Fibroblast of lung (primary cell): Measurements from ENCODE around the gene STOX2. TPM values are rescaled to one million over a fixed set of nuclear protein-coding genes. Genes with fewer than 3 reads are reported as not detected.

Experiments
- DNase-seq, 2 donors: peaks; one replicate each; pipeline versions ENCODE4 v3.0.0 to v3.0.0-alpha.2; 2010; ENCODE audit warnings: low read depth in 2 of 2
- H2AFZ ChIP-seq: 2 replicates; pipeline ENCODE4 v1.5.1; 2012; ENCODE audit warnings: low read length, control low read depth, inconsistent platforms
- H3K27ac ChIP-seq: 2 replicates; pipeline ENCODE4 v1.5.1; 2011; ENCODE audit warnings: low read length, control low read depth; ENCODE audit not compliant: insufficient read depth
- H3K27me3 ChIP-seq: 2 replicates; pipeline ENCODE4 v1.5.1; 2011; ENCODE audit warnings: mild to moderate bottlenecking, low read length; ENCODE audit not compliant: control insufficient read depth, insufficient read depth
- H3K36me3 ChIP-seq: 2 replicates; pipeline ENCODE4 v1.5.1; 2011; ENCODE audit warnings: low read length; ENCODE audit not compliant: control insufficient read depth, insufficient read depth
- H3K4me1 ChIP-seq: 2 replicates; pipeline ENCODE4 v1.5.1; 2011; ENCODE audit warnings: low read length; ENCODE audit not compliant: control insufficient read depth, insufficient read depth; ENCODE audit errors: extremely low read depth
- H3K4me2 ChIP-seq: 2 replicates; pipeline ENCODE4 v1.5.1; 2011; ENCODE audit warnings: low read length, control low read depth; ENCODE audit not compliant: insufficient read depth; ENCODE audit errors: extremely low read depth
- H3K4me3 ChIP-seq, 4 experiments: fragments of 200-600 bp in 1 of 4; sonication (generic) in 1 of 4; replicated peaks in 1 of 4; 2 replicates each; pipeline ENCODE4 v1.5.1; 2011 to 2016; ENCODE audit warnings: low read length in 4 of 4, low read depth in 3 of 4, mild to moderate bottlenecking in 3 of 4, control low read depth in 2 of 4, inconsistent platforms in 1 of 4, mixed read lengths in 1 of 4; ENCODE audit not compliant: insufficient read depth in 1 of 4; ENCODE audit errors: control extremely low read depth in 1 of 4
- H3K79me2 ChIP-seq: 2 replicates; pipeline ENCODE4 v1.5.1; 2012; ENCODE audit warnings: mild to moderate bottlenecking, low read length, inconsistent platforms; ENCODE audit not compliant: control insufficient read depth, insufficient read depth
- H3K9ac ChIP-seq: 2 replicates; pipeline ENCODE4 v1.5.1; 2011; ENCODE audit warnings: mild to moderate bottlenecking, low read length, control low read depth; ENCODE audit not compliant: insufficient read depth
- H3K9me3 ChIP-seq: 2 replicates; pipeline ENCODE4 v1.5.1; 2012; ENCODE audit warnings: low read depth, low read length; ENCODE audit not compliant: control insufficient read depth, insufficient read depth
- H4K20me1 ChIP-seq: 2 replicates; pipeline ENCODE4 v1.5.1; 2011; ENCODE audit warnings: low read length; ENCODE audit not compliant: control insufficient read depth, insufficient read depth; ENCODE audit errors: extremely low read depth
- CTCF ChIP-seq, 2 donors: IDR thresholded peaks in 1 of 2; conservative IDR thresholded peaks in 1 of 2; 1 replicate in 1 of 2; 2 replicates in 1 of 2; pipeline ENCODE4 v1.5.1; 2011 to 2012; ENCODE audit warnings: low read length in 2 of 2, control low read depth in 1 of 2, inconsistent platforms in 1 of 2, low read depth in 1 of 2, mild to moderate bottlenecking in 1 of 2
- EZH2 ChIP-seq: IDR thresholded peaks from 2 replicates; pipeline ENCODE4 v1.5.1; 2012; ENCODE audit warnings: low read length, control low read depth, mild to moderate bottlenecking; ENCODE audit errors: missing control alignments
- polyA plus RNA-seq, 2 donors: library from polyadenylated mRNA; depleted of rRNA in 1 of 2; stranded (reverse) in 1 of 2; unstranded in 1 of 2; fragments of >200 nt; gene quantifications; 2 replicates each; pipeline ENCODE4 v1.2.1, GENCODE V29; 2011 to 2012; ENCODE audit warnings: missing spikeins in 1 of 2
- total RNA-seq: library from RNA; depleted of rRNA; stranded (reverse); fragments of >200 nt; gene quantifications from 2 replicates; pipeline ENCODE4 v1.2.1, GENCODE V29; 2014

The STOX2 gene
- total and polyA plus RNA-seq, 2 donors (not counting 1 experiment from before 2014, with no cell fraction given): 0.66 to 3.3 TPM

- no peaks in the 10 kb centered on the region for H3K4me1 ChIP-seq
- H3K9ac ChIP-seq: no peak overlapping the region
- no peaks in the 10 kb centered on the region for H4K20me1 ChIP-seq
- no peak overlapping the region for H2AFZ ChIP-seq
- H3K36me3 ChIP-seq: no peaks in the 10 kb centered on the region
- no peak for DNase-seq
- H3K79me2 ChIP-seq: no peaks in the 10 kb centered on the region
- H3K4me2 ChIP-seq: no peak overlapping the region
- H3K4me3 ChIP-seq: no peak overlapping the region
- no peaks in the 10 kb centered on the region for H3K9me3 ChIP-seq
- no peak overlapping the region for H3K27ac ChIP-seq
- no peak for TF ChIP-seq EZH2
- no peak for TF ChIP-seq CTCF (conservative IDR thresholded peaks at IDR 0.05 in 1 of 2, IDR thresholded peaks at IDR 0.05 in 1 of 2; ENCODE audit: low read depth in 1 of 2, low read length in 2 of 2)
- H3K27me3 ChIP-seq: no peaks in the 10 kb centered on the region
Observed at GRCh38 chr4:183878251-183878970, 26.7 kb upstream of the STOX2 start.

GRCh38 chr4:183885205-183885720, 19.8 kb upstream of the STOX2 start:
- H3K4me3 ChIP-seq: no peak overlapping the region
- H4K20me1 ChIP-seq: no peaks in the 10 kb centered on the region
- no peaks in the 10 kb centered on the region for H3K9me3 ChIP-seq
- H3K79me2 ChIP-seq: no peaks in the 10 kb centered on the region
- H3K27me3 ChIP-seq: no peaks in the 10 kb centered on the region
- no peaks in the 10 kb centered on the region for H3K4me1 ChIP-seq
- TF ChIP-seq EZH2 (no peak), CTCF (conservative IDR thresholded peaks at IDR 0.05 in 1 of 2, IDR thresholded peaks at IDR 0.05 in 1 of 2; ENCODE audit: low read depth in 1 of 2, low read length in 2 of 2) (no peak)
- no peak overlapping the region for H2AFZ ChIP-seq
- DNase-seq: peak; percentile 22 to 25
- H3K4me2 ChIP-seq: no peak overlapping the region
- no peak overlapping the region for H3K9ac ChIP-seq
- H3K27ac ChIP-seq: no peak overlapping the region
- H3K36me3 ChIP-seq: no peaks in the 10 kb centered on the region

GRCh38 chr4:183887351-183887750, 17.8 kb upstream of the STOX2 start:
- no peak overlapping the region for H3K4me3 ChIP-seq
- H3K4me1 ChIP-seq: no peaks in the 10 kb centered on the region
- no peak overlapping the region for H3K27ac ChIP-seq
- H3K79me2 ChIP-seq: no peaks in the 10 kb centered on the region
- H3K36me3 ChIP-seq: no peaks in the 10 kb centered on the region
- no peak overlapping the region for H3K4me2 ChIP-seq
- no peaks in the 10 kb centered on the region for H3K27me3 ChIP-seq
- DNase-seq: no peak
- no peak overlapping the region for H2AFZ ChIP-seq
- no peak overlapping the region for H3K9ac ChIP-seq
- no peaks in the 10 kb centered on the region for H4K20me1 ChIP-seq
- TF ChIP-seq CTCF (conservative IDR thresholded peaks at IDR 0.05 in 1 of 2, IDR thresholded peaks at IDR 0.05 in 1 of 2; ENCODE audit: low read depth in 1 of 2, low read length in 2 of 2) (no peak), EZH2 (no peak)
- H3K9me3 ChIP-seq: no peaks in the 10 kb centered on the region
